H1 (cell line): ENCODE measurements around the gene GPR157. TPM values are rescaled to one million over a fixed set of nuclear protein-coding genes. Genes with fewer than 3 reads are reported as not detected.

Source experiments
- CTCF ChIA-PET: fragments of 300-600 bp; sonication (Branson Sonifier 250); formaldehyde crosslinking; loops from one replicate; lab custom pipeline; 2021; ENCODE audit not compliant: partially characterized antibody; lab: Charles Lee
- POLR2A ChIA-PET: fragments of 300-600 bp; sonication (Branson Sonifier 250); formaldehyde crosslinking; loops from one replicate; lab custom pipeline; 2021; ENCODE audit warnings: inconsistent platforms; ENCODE audit not compliant: partially characterized antibody; lab: Charles Lee
- DNase-seq, 2 experiments: peaks; one replicate each; pipeline versions ENCODE4 v3.0.0 to v3.0.0-alpha.2; 2010 to 2022; ENCODE audit warnings: low spot score in 2 of 2, low read depth in 1 of 2, mixed read lengths in 1 of 2
- FAIRE-seq: peaks from 2 replicates; lab custom pipeline; 2011; peaks lifted over from hg19 to GRCh38; lab: Jason Lieb, UNC
- H2AFZ ChIP-seq: 2 replicates; pipeline ENCODE4 v1.8.1; 2012; ENCODE audit warnings: low read length, inconsistent platforms
- H2AK5ac ChIP-seq: 2 replicates; pipeline ENCODE4 v1.6.1; 2013; ENCODE audit warnings: low read depth, low read length
- H2BK120ac ChIP-seq: replicated peaks from 2 replicates; pipeline ENCODE3; 2013; ENCODE audit warnings: low read depth, low read length, inconsistent platforms
- H2BK12ac ChIP-seq: 2 replicates; pipeline ENCODE4 v1.6.1; 2013; ENCODE audit warnings: low read depth, low read length
- H2BK15ac ChIP-seq: 2 replicates; pipeline ENCODE4 v1.6.1; 2013; ENCODE audit warnings: low read length
- H2BK20ac ChIP-seq: 2 replicates; pipeline ENCODE4 v1.6.1; 2013; ENCODE audit warnings: low read length
- H2BK5ac ChIP-seq: 2 replicates; pipeline ENCODE4 v1.6.1; 2013; ENCODE audit warnings: low read depth, low read length
- H3K14ac ChIP-seq: 2 replicates; pipeline ENCODE4 v1.6.1; 2013; ENCODE audit warnings: inconsistent platforms; ENCODE audit not compliant: insufficient read length
- H3K18ac ChIP-seq: 2 replicates; pipeline ENCODE4 v1.6.1; 2013; ENCODE audit warnings: low read length; ENCODE audit errors: extremely low read depth
- H3K23ac ChIP-seq: 2 replicates; pipeline ENCODE4 v1.6.1; 2013; ENCODE audit warnings: inconsistent platforms; ENCODE audit not compliant: insufficient read length
- H3K23me2 ChIP-seq: 2 replicates; pipeline ENCODE4 v1.6.1; 2013; ENCODE audit warnings: low read depth, low read length
- H3K27ac ChIP-seq: 2 replicates; pipeline ENCODE4 v1.6.1; 2011; ENCODE audit warnings: low read depth, low read length, inconsistent platforms
- H3K27me3 ChIP-seq, 4 experiments: replicated peaks in 1 of 4; 1 replicate in 1 of 4; 2 replicates in 3 of 4; pipeline versions ENCODE4 v1.6.1 to v1.8.1; 2011 to 2013; ENCODE audit warnings: low read length in 3 of 4, mild to moderate bottlenecking in 3 of 4, inconsistent platforms in 2 of 4, mixed read lengths in 2 of 4, moderate library complexity in 1 of 4; ENCODE audit not compliant: control insufficient read depth in 3 of 4, insufficient read depth in 3 of 4; ENCODE audit errors: extremely low read depth in 1 of 4
- H3K36me3 ChIP-seq, 4 experiments: 2 replicates each; pipeline versions ENCODE4 v1.6.1 to v1.8.1; 2011 to 2013; ENCODE audit warnings: mild to moderate bottlenecking in 4 of 4, low read length in 3 of 4, moderate library complexity in 2 of 4, control low read depth in 1 of 4, inconsistent platforms in 1 of 4; ENCODE audit not compliant: insufficient read depth in 4 of 4, control insufficient read depth in 2 of 4
- H3K4ac ChIP-seq: replicated peaks from 2 replicates; pipeline ENCODE3; 2013; ENCODE audit warnings: low read length, low read depth, mixed read lengths, inconsistent platforms; ENCODE audit not compliant: insufficient read length
- H3K4me1 ChIP-seq, 4 experiments: replicated peaks in 1 of 4; 1 replicate in 1 of 4; 2 replicates in 3 of 4; pipeline versions ENCODE4 v1.6.1 to v1.8.1; 2011 to 2013; ENCODE audit warnings: low read length in 3 of 4, inconsistent platforms in 2 of 4, mixed read lengths in 1 of 4; ENCODE audit not compliant: insufficient read depth in 4 of 4, control insufficient read depth in 3 of 4
- H3K4me2 ChIP-seq, 2 experiments: 2 replicates each; pipeline versions ENCODE4 v1.6.1 to v1.8.1; 2011 to 2013; ENCODE audit warnings: low read depth in 2 of 2, low read length in 2 of 2, control low read depth in 1 of 2, inconsistent platforms in 1 of 2, mild to moderate bottlenecking in 1 of 2; ENCODE audit not compliant: insufficient read depth in 1 of 2
- H3K4me3 ChIP-seq, 4 experiments: fragments of 200-600, 300-600 bp in 1 of 4; sonication (generic), shearing (Covaris generic), sonication (Bioruptor Twin) in 1 of 4; 2 replicates each; pipeline versions ENCODE4 v1.5.1 to v1.8.1; 2011 to 2016; ENCODE audit warnings: low read length in 4 of 4, low read depth in 3 of 4, control low read depth in 2 of 4, inconsistent platforms in 2 of 4, mild to moderate bottlenecking in 2 of 4, mixed read lengths in 1 of 4, moderate library complexity in 1 of 4; ENCODE audit not compliant: insufficient read depth in 2 of 4; ENCODE audit errors: extremely low read depth in 1 of 4
- H3K56ac ChIP-seq: replicated peaks from 2 replicates; pipeline ENCODE3; 2013; ENCODE audit warnings: low read depth, mild to moderate bottlenecking, mixed read lengths, low read length, inconsistent platforms; ENCODE audit not compliant: insufficient read length
- H3K79me1 ChIP-seq: 2 replicates; pipeline ENCODE4 v1.6.1; 2013; ENCODE audit warnings: low read depth, low read length, control low read depth
- H3K79me2 ChIP-seq, 2 experiments: 2 replicates each; pipeline versions ENCODE4 v1.6.1 to v1.8.1; 2012 to 2013; ENCODE audit warnings: low read length in 2 of 2, mild to moderate bottlenecking in 2 of 2, inconsistent platforms in 1 of 2; ENCODE audit not compliant: insufficient read depth in 2 of 2, control insufficient read depth in 1 of 2
- H3K9ac ChIP-seq, 4 experiments: replicated peaks in 1 of 4; 1 replicate in 1 of 4; 2 replicates in 3 of 4; pipeline versions ENCODE4 v1.6.1 to v1.8.1; 2011 to 2013; ENCODE audit warnings: low read depth in 3 of 4, low read length in 3 of 4, control low read depth in 2 of 4, mild to moderate bottlenecking in 2 of 4, moderate library complexity in 2 of 4, inconsistent platforms in 1 of 4; ENCODE audit errors: extremely low read depth in 1 of 4
- H3K9me3 ChIP-seq, 2 experiments: 2 replicates each; pipeline versions ENCODE4 v1.6.1 to v1.8.1; 2012 to 2013; ENCODE audit warnings: mild to moderate bottlenecking in 2 of 2, moderate library complexity in 2 of 2, control low read depth in 1 of 2, inconsistent platforms in 1 of 2, low read depth in 1 of 2, low read length in 1 of 2, mixed read lengths in 1 of 2; ENCODE audit not compliant: insufficient read depth in 2 of 2
- H4K20me1 ChIP-seq, 2 experiments: replicated peaks in 1 of 2; 2 replicates each; pipeline versions ENCODE3 to v1.8.1; 2011 to 2013; ENCODE audit warnings: inconsistent platforms in 2 of 2, low read length in 2 of 2, mild to moderate bottlenecking in 1 of 2; ENCODE audit not compliant: insufficient read depth in 2 of 2, control insufficient read depth in 1 of 2
- H4K5ac ChIP-seq: 2 replicates; pipeline ENCODE4 v1.6.1; 2013; ENCODE audit warnings: low read length, low read depth, mixed read lengths, inconsistent platforms; ENCODE audit not compliant: insufficient read length
- H4K8ac ChIP-seq: 2 replicates; pipeline ENCODE4 v1.8.0; 2013; ENCODE audit warnings: mild to moderate bottlenecking, moderate library complexity, low read length, inconsistent platforms; ENCODE audit not compliant: insufficient read depth; ENCODE audit errors: extremely low read depth
- H4K91ac ChIP-seq: replicated peaks from 2 replicates; pipeline ENCODE3; 2013; ENCODE audit warnings: low read length, mixed read lengths, inconsistent platforms; ENCODE audit not compliant: insufficient read length
- ASH2L ChIP-seq: fragments of 200-600, 300-600 bp; sonication (generic); IDR thresholded peaks from one replicate; pipeline ENCODE4 v1.7.1; 2017; ENCODE audit warnings: low read length
- BACH1 ChIP-seq: IDR thresholded peaks from 2 replicates; pipeline ENCODE4 v1.6.1; 2012; ENCODE audit warnings: low read length, improper control_type of control experiment
- BRCA1 ChIP-seq: IDR thresholded peaks from 2 replicates; pipeline ENCODE4 v1.6.1; 2012; ENCODE audit warnings: low read depth, low read length, improper control_type of control experiment
- POU5F1 ChIP-seq: IDR thresholded peaks from 2 replicates; pipeline ENCODE4 v1.6.1; 2011; ENCODE audit warnings: low read depth, mild to moderate bottlenecking, low read length, moderate library complexity
- RAD21 ChIP-seq, 2 experiments: IDR thresholded peaks in 1 of 2; conservative IDR thresholded peaks in 1 of 2; 2 replicates each; pipeline ENCODE4 v1.6.1; 2011; ENCODE audit warnings: low read depth in 2 of 2, low read length in 2 of 2, improper control_type of control experiment in 1 of 2, inconsistent platforms in 1 of 2, mild to moderate bottlenecking in 1 of 2, moderate library complexity in 1 of 2
- SAP30 ChIP-seq: fragments of 300-600 bp; sonication (generic); IDR thresholded peaks from 2 replicates; pipeline ENCODE4 v1.7.1; 2012; ENCODE audit warnings: low read length, moderate library complexity, mild to moderate bottlenecking, inconsistent platforms; ENCODE audit not compliant: insufficient read depth, insufficient replicate concordance
- SP4 ChIP-seq: IDR thresholded peaks from 2 replicates; pipeline ENCODE4 v1.6.1; 2012; ENCODE audit warnings: low read length, inconsistent platforms
- SUZ12 ChIP-seq: fragments of 200-600 bp; sonication (generic); IDR thresholded peaks from 2 replicates; pipeline ENCODE4 v1.6.1; 2012; ENCODE audit warnings: mild to moderate bottlenecking, inconsistent platforms, low read length, moderate library complexity, mixed read lengths
- TAF1 ChIP-seq: IDR thresholded peaks from 2 replicates; pipeline ENCODE4 v1.6.1; 2011; ENCODE audit warnings: mild to moderate bottlenecking, low read depth, low read length
- TBP ChIP-seq: IDR thresholded peaks from 2 replicates; pipeline ENCODE4 v1.6.1; 2011; ENCODE audit warnings: low read depth, low read length, improper control_type of control experiment
- WGBS, 2 experiments: shearing (Covaris generic) in 1 of 2; methylation state at CpG; one replicate each; pipeline versions ENCODE4 v1.1.6 to v1.1.7; 2013 to 2015; ENCODE audit warnings: low lambda C conversion rate in 2 of 2, mixed read lengths in 2 of 2, inconsistent platforms in 1 of 2, low coverage in 1 of 2, missing lambda C conversion rate in 1 of 2; ENCODE audit not compliant: insufficient replicate concordance in 2 of 2, insufficient coverage in 1 of 2, insufficient read length in 1 of 2; ENCODE audit errors: extremely low coverage in 1 of 2, missing lambda C conversion rate in 1 of 2; 5-methylcytosine and 5-hydroxymethylcytosine counted together
- polyA plus RNA-seq, 7 experiments: library from polyadenylated mRNA; depleted of rRNA in 3 of 7; stranded (reverse) in 5 of 7; unstranded in 2 of 7; fragments of >200 nt in 5 of 7; fragments of 200-250 nt in 2 of 7; gene quantifications; 1 replicate in 5 of 7; 2 replicates in 1 of 7; 4 replicates in 1 of 7; pipeline versions ENCODE4 v1.2.1 to v1.2.3, GENCODE V29; 2011 to 2013; ENCODE audit warnings: missing spikeins in 2 of 7, mixed read lengths in 2 of 7
- total RNA-seq: library from RNA; stranded (reverse); fragmentation: NEBNext Ultra II Directional; extraction: Animal tissue kit (Norgen Biotek cat#: 25700); gene quantifications from 2 replicates; pipeline ENCODE4 v1.2.1, GENCODE V29; 2021
- TF ChIP-seq, protein P1 (sequence below): IDR thresholded peaks from 2 replicates; pipeline ENCODE4 v1.6.1; 2012; ENCODE audit warnings: inconsistent platforms
- TF ChIP-seq, protein P2 (sequence below): IDR thresholded peaks from 2 replicates; pipeline ENCODE4 v1.6.1; 2011; ENCODE audit warnings: low read depth, mild to moderate bottlenecking, low read length; ENCODE audit not compliant: insufficient read depth
- TF ChIP-seq, protein P3 (sequence below): IDR thresholded peaks from 2 replicates; pipeline ENCODE4 v1.6.1; 2012; ENCODE audit warnings: inconsistent platforms

The GPR157 gene
- total and polyA plus RNA-seq, 2 of the 8 experiments (the other 6 are each of a cell fraction or from before 2014, with no cell fraction given), result 1.0 to 11.0 TPM

DNA sequence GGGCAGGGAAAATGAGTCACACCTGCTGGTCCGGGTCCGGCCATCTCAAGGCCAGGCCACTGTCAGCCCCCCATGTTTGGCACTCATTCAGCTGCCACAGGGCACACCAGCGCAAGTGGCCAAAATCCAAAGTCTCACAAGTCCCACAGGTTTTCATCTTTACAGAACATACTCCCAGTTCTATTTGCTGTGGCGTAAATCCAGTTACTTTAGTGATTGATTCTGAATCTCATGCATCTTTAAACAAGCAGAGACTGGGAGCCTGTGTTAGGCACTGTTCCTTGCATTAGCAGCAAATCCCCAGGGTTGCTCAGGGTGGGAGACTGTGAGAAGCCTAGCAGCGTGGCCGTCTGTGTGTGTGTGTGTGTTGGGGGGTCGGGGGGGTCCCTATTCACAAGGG is 58.4 kb downstream of the GPR157 start:
- Histone ChIP-seq H3K36me3 (no peaks in the 10 kb centered on the region), H2BK120ac (no peak overlapping the region), H3K27ac (no peak overlapping the region), H4K20me1 (no peaks in the 10 kb centered on the region), H3K18ac (no peak overlapping the region), H2BK20ac (no peak overlapping the region), H3K79me1 (no peaks in the 10 kb centered on the region), H3K4me1 (peaks cover 0 to 4% (median 1%) of the 10 kb centered on the region in 4 experiments; a peak in 3 of 7 replicates), H2AFZ (no peak overlapping the region), H4K91ac (no peak overlapping the region), H3K23ac (no peak overlapping the region), H4K8ac (no peak overlapping the region), H4K5ac (no peak overlapping the region), H3K4me2 (no peak overlapping the region), H3K56ac (no peak overlapping the region), H3K79me2 (no peaks in the 10 kb centered on the region), H3K14ac (no peak overlapping the region), H3K23me2 (no peaks in the 10 kb centered on the region), H3K27me3 (no peaks in the 10 kb centered on the region), H2BK15ac (no peak overlapping the region), H3K9me3 (no peaks in the 10 kb centered on the region), H2BK12ac (no peak overlapping the region), H3K4ac (no peak overlapping the region), H3K4me3 (no peak overlapping the region), H2BK5ac (no peak overlapping the region), H3K9ac (no peak overlapping the region), H2AK5ac (no peak overlapping the region)
- 83% methylated on average over 7 of the region's 7 CpGs; no CpG with 5 or more reads in 1 of the 2 experiments for WGBS, 2 experiments
- FAIRE-seq (no peak), DNase-seq (no peak)
- ChIA-PET POLR2A (no interaction called here), CTCF (interaction anchor here (1.7 kb wide), 1 partner anchor 33 kb away, joined by 6 read pairs; no protein-coding TSS in a partner anchor)
- TF ChIP-seq POU5F1 (no peak), SUZ12 (no peak), RAD21 (IDR thresholded peaks at IDR 0.05 in 1 of 2, conservative IDR thresholded peaks at IDR 0.05 in 1 of 2; ENCODE audit: low read depth in 2 of 2, low read length in 2 of 2) (no peak), ASH2L (no peak), BRCA1 (no peak), SP4 (no peak), TBP (no peak), SAP30 (no peak), BACH1 (no peak), TAF1 (no peak)
- TF ChIP-seq, protein P1, sequence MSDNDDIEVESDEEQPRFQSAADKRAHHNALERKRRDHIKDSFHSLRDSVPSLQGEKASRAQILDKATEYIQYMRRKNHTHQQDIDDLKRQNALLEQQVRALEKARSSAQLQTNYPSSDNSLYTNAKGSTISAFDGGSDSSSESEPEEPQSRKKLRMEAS, result no peak
- TF ChIP-seq, protein P2, sequence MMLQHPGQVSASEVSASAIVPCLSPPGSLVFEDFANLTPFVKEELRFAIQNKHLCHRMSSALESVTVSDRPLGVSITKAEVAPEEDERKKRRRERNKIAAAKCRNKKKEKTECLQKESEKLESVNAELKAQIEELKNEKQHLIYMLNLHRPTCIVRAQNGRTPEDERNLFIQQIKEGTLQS, result no peak
- TF ChIP-seq, protein P3, sequence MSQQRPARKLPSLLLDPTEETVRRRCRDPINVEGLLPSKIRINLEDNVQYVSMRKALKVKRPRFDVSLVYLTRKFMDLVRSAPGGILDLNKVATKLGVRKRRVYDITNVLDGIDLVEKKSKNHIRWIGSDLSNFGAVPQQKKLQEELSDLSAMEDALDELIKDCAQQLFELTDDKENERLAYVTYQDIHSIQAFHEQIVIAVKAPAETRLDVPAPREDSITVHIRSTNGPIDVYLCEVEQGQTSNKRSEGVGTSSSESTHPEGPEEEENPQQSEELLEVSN, result no peak
